A673 (cell line): ENCODE measurements around the gene ATP9A. TPM values are rescaled to one million over a fixed set of nuclear protein-coding genes. Genes with fewer than 3 reads are reported as not detected.

Experiments used
- BruUV-seq: library from RNA; stranded (reverse); fragments of 400-500 nt; replicated peaks from 2 replicates; lab custom pipeline; 2021; lab: Mats Ljungman, UMichigan
- CTCF ChIA-PET: fragments of 300-600 bp; sonication (Branson Sonifier 250); formaldehyde crosslinking; loops from one replicate; lab custom pipeline; 2022; ENCODE audit warnings: antibody characterized with exemption; lab: Charles Lee
- POLR2A ChIA-PET: fragments of 300-600 bp; sonication (Branson Sonifier 250); formaldehyde crosslinking; loops from one replicate; lab custom pipeline; 2022; ENCODE audit warnings: antibody characterized with exemption; ENCODE audit not compliant: low non-redundant PET; lab: Charles Lee
- DNase-seq: peaks from one replicate; pipeline ENCODE4 v3.0.0-alpha.2; 2015; ENCODE audit warnings: low spot score
- H3K27ac ChIP-seq: fragments of 200-600 bp; sonication (generic); 2 replicates; pipeline ENCODE4 v1.5.1; 2016; ENCODE audit warnings: mixed run types, low read depth, mild to moderate bottlenecking, mixed read lengths, antibody characterized with exemption, low read length; ENCODE audit not compliant: poor library complexity, severe bottlenecking
- H3K27me3 ChIP-seq: fragments of 200-600 bp; sonication (generic); replicated peaks from 2 replicates; pipeline ENCODE4 v1.6.1; 2017; ENCODE audit warnings: mixed run types, low read depth, mild to moderate bottlenecking, mixed read lengths, antibody characterized with exemption, low read length; ENCODE audit not compliant: insufficient read depth, poor library complexity
- H3K36me3 ChIP-seq: fragments of 200-600 bp; sonication (generic); 2 replicates; pipeline ENCODE4 v1.6.1; 2016; ENCODE audit warnings: mixed run types, mild to moderate bottlenecking, mixed read lengths, antibody characterized with exemption, low read length; ENCODE audit not compliant: insufficient read depth, poor library complexity, severe bottlenecking
- H3K4me1 ChIP-seq: fragments of 200-600 bp; sonication (generic); 2 replicates; pipeline ENCODE4 v1.6.1; 2017; ENCODE audit warnings: mixed run types, mild to moderate bottlenecking, mixed read lengths, antibody characterized with exemption, low read length; ENCODE audit not compliant: insufficient read depth, poor library complexity, severe bottlenecking
- H3K4me3 ChIP-seq: fragments of 200-600 bp; sonication (generic); 2 replicates; pipeline ENCODE4 v1.5.1; 2016; ENCODE audit warnings: low read depth, mixed run types, mild to moderate bottlenecking, mixed read lengths, low read length; ENCODE audit not compliant: poor library complexity, severe bottlenecking
- H3K9me3 ChIP-seq: fragments of 200-600 bp; sonication (generic); 2 replicates; pipeline ENCODE4 v1.6.1; 2016; ENCODE audit warnings: mixed run types, low read depth, mild to moderate bottlenecking, mixed read lengths, antibody characterized with exemption, low read length; ENCODE audit not compliant: poor library complexity, severe bottlenecking
- EZH2 ChIP-seq: fragments of 200-600 bp; sonication (generic); IDR thresholded peaks from 2 replicates; pipeline ENCODE4 v1.6.1; 2017; ENCODE audit warnings: borderline replicate concordance, low read depth, mild to moderate bottlenecking, mixed read lengths, antibody characterized with exemption, low read length; ENCODE audit not compliant: poor library complexity, severe bottlenecking
- intact Hi-C: fragments of 100-400 bp; cut with micrococcal nuclease; formaldehyde crosslinking; loops from one replicate; pipeline ENCODE4 v1.10.0; 2022; ENCODE audit not compliant: unreplicated experiment
- total RNA-seq: library from RNA; stranded (reverse); gene quantifications from 2 replicates; pipeline ENCODE4 v1.2.3, GENCODE V29; 2021
- TF ChIP-seq, protein P1 (sequence below): fragments of 300-800, 200-600 bp; sonication (generic); conservative IDR thresholded peaks from 2 replicates; pipeline ENCODE4 v1.5.1; 2017; ENCODE audit warnings: low read depth, mild to moderate bottlenecking, antibody characterized with exemption, low read length, moderate library complexity, mixed read lengths

Gene ATP9A
- total RNA-seq, 1 experiment from 2014 or later, result 31.2 TPM

DNA sequence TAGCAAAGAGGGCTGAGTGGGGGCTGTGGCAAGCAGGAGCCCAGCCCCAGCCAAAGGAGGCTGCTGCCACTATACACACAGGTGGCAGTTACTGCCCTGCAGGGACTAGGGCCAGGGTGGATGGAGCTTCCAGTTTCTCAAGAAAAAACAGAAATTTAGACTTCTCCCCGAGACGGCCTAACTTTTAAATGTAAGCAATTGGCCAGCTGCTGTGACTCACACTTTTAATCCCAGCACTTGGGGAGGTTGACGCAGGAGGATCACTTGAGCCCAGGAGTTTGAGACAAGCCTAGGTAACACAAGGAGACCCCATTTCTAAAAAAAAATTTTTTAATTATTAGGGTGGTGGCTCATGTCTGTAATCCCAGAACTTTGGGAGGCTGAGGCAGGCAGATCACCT, 127.4 kb downstream of the ATP9A start:
- intact Hi-C loops, result loop anchor here (2.0 kb wide), 1 partner anchor 156 kb away; no protein-coding TSS in a partner anchor
- POLR2A ChIA-PET, result no interaction called here
- H3K27ac ChIP-seq, result peak overlapping the region; percentile 40

DNA sequence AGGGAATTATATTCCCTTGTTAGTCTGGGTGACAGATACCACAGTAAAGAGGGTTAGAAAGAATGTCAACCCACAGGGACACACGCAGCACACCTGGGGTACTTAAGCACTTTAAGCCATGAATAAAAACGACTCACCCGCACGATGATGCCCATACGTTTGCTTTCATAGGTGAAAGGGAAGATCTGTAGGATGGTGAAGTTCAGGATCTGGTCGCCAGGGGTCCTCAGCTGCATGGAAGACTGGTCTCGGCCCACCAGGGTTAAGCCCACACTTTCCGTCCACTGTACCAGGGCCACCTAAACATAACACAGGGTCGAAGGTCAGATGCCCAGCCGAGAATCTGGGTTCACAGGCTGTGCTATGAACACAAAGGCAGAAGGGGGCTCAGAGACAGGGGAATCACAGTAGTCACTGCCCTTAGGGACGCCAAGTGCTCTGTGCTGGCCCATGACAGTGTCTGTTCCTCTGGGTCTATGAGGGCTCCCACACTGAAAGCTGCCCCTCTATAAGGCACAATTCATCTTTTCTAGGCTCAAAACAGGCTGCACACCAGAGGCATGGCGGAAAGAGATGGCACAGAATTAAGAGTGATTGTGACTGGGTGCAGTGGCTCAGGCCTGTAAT, 128.9 kb downstream of the ATP9A start:
- Histone ChIP-seq H3K4me1 (peaks cover 65% of the 10 kb centered on the region), H3K27me3 (no peaks in the 10 kb centered on the region), H3K36me3 (no peaks in the 10 kb centered on the region), H3K27ac (peak overlapping the region; percentile 19), H3K4me3 (no peak overlapping the region), H3K9me3 (no peaks in the 10 kb centered on the region)
- intact Hi-C loops, result loop anchor here (2.0 to 10.0 kb wide), 4 partner anchors 63 to 443 kb away; partner anchors contain the start of gene ATP9A
- DNase-seq, result peak; percentile 83
- ChIA-PET CTCF (interaction anchor here (0.6 to 1.1 kb wide), 3 partner anchors 60 to 444 kb away, joined by 4 to 6 read pairs (median 5); no protein-coding TSS in a partner anchor), POLR2A (no interaction called here)
- no TSS peak for BruUV-seq
- TF ChIP-seq, protein P1, sequence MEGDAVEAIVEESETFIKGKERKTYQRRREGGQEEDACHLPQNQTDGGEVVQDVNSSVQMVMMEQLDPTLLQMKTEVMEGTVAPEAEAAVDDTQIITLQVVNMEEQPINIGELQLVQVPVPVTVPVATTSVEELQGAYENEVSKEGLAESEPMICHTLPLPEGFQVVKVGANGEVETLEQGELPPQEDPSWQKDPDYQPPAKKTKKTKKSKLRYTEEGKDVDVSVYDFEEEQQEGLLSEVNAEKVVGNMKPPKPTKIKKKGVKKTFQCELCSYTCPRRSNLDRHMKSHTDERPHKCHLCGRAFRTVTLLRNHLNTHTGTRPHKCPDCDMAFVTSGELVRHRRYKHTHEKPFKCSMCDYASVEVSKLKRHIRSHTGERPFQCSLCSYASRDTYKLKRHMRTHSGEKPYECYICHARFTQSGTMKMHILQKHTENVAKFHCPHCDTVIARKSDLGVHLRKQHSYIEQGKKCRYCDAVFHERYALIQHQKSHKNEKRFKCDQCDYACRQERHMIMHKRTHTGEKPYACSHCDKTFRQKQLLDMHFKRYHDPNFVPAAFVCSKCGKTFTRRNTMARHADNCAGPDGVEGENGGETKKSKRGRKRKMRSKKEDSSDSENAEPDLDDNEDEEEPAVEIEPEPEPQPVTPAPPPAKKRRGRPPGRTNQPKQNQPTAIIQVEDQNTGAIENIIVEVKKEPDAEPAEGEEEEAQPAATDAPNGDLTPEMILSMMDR, result peak; percentile 95
- no peak for TF ChIP-seq EZH2

More for the DNA sequence above, 127.4 kb downstream of the ATP9A start:
- no peak for TF ChIP-seq EZH2
- TF ChIP-seq, protein P1, result no peak
- H3K4me3 ChIP-seq, result no peak overlapping the region
- BruUV-seq, result no TSS peak
- DNase-seq, result no peak
- H3K36me3 ChIP-seq, result no peaks in the 10 kb centered on the region
- CTCF ChIA-PET, result interaction anchor here (0.5 kb wide), 1 partner anchor 129 kb away, joined by 4 read pairs; no protein-coding TSS in a partner anchor
- H3K4me1 ChIP-seq, result peaks cover 69% of the 10 kb centered on the region
- H3K27me3 ChIP-seq, result no peaks in the 10 kb centered on the region
- no peaks in the 10 kb centered on the region for H3K9me3 ChIP-seq

GRCh38 chr20:51637241-51637640, 130.9 kb downstream of the ATP9A start:
- DNase-seq, result no peak
- H3K4me1 ChIP-seq, result peaks cover 59% of the 10 kb centered on the region
- BruUV-seq, result no TSS peak
- intact Hi-C loops, result loop anchor here (5.0 to 10.0 kb wide), 3 partner anchors 65 to 298 kb away; partner anchors contain the start of gene ATP9A
- ChIA-PET POLR2A (interaction anchor here (0.7 kb wide), 1 partner anchor 224 kb away, joined by 11 read pairs; no protein-coding TSS in a partner anchor), CTCF (interaction anchor here (0.7 kb wide), 1 partner anchor 445 kb away, joined by 6 read pairs; no protein-coding TSS in a partner anchor)
- no peaks in the 10 kb centered on the region for H3K36me3 ChIP-seq
- peak overlapping the region; percentile 78 for H3K27ac ChIP-seq
- H3K27me3 ChIP-seq, result no peaks in the 10 kb centered on the region
- H3K9me3 ChIP-seq, result no peaks in the 10 kb centered on the region
- TF ChIP-seq EZH2, result no peak
- TF ChIP-seq, protein P1, result no peak
- no peak overlapping the region for H3K4me3 ChIP-seq
